ENCODE data around the gene ZNF618.

ZNF618 gene

DNA sequence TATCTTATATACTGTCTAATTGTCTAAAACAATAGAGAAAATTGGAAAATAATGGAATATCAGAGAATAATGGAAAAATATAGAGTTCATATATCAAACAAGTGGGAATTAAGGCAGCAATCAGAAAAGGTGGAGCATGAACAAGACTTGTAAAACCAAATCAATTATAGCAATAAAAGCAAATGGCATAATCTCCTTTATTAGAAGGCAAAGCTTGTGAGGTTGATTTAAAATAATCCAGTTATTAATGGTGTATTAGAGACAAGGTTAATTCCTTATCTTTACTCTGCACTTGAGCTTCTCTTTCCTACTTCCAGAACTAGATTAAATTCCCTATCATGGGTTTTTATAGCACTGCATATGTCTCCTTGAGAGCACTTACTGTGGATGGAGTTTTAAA, 137.9 kb downstream of the ZNF618 start:
- H3K36me3 ChIP-seq (ENCODE audit: insufficient read depth, low read length): no peaks in the 10 kb centered on the region

DNA sequence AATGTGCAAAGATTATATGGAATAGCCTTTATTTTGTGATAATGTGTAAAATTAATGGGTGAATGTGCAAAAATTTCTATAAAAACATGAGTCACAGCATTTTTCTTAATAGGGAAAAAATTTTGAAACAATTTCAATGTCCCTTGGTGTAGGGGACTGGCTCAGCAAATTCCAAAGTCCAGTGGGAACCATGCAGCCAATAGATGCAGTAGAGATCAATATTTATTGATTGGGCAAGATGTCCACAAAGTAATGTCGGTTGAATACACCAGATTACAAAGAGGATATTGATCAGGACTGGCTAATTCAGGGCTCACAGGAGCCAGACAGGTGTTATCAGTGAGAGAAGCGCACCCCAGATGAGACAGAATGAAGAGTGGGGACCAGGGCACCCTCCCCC, 139.5 kb downstream of the ZNF618 start:
- H3K36me3 ChIP-seq (ENCODE audit: insufficient read depth, low read length): no peaks in the 10 kb centered on the region
- no peak for ATAC-seq (ENCODE audit: insufficient read depth, low read depth)
- no peaks in the 10 kb centered on the region for H3K79me2 ChIP-seq (ENCODE audit: insufficient read depth, low read length)
- TF ChIP-seq, protein P1, sequence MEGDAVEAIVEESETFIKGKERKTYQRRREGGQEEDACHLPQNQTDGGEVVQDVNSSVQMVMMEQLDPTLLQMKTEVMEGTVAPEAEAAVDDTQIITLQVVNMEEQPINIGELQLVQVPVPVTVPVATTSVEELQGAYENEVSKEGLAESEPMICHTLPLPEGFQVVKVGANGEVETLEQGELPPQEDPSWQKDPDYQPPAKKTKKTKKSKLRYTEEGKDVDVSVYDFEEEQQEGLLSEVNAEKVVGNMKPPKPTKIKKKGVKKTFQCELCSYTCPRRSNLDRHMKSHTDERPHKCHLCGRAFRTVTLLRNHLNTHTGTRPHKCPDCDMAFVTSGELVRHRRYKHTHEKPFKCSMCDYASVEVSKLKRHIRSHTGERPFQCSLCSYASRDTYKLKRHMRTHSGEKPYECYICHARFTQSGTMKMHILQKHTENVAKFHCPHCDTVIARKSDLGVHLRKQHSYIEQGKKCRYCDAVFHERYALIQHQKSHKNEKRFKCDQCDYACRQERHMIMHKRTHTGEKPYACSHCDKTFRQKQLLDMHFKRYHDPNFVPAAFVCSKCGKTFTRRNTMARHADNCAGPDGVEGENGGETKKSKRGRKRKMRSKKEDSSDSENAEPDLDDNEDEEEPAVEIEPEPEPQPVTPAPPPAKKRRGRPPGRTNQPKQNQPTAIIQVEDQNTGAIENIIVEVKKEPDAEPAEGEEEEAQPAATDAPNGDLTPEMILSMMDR (IDR thresholded peaks at IDR 0.05; ENCODE audit: borderline replicate concordance, extremely low read depth, low read length, poor library complexity, severe bottlenecking): no peak
- no peak for TF ChIP-seq EZH2 (IDR thresholded peaks at IDR 0.05; ENCODE audit: borderline replicate concordance, low read depth, low read length, severe bottlenecking)
- H3K9ac ChIP-seq (ENCODE audit: low read depth, low read length): no peak overlapping the region
- no peak overlapping the region for H3K4me3 ChIP-seq (ENCODE audit: low read depth in 1 of 2, low read length in 2 of 2)
- DNase-seq: no peak
- no peaks in the 10 kb centered on the region for H3K4me1 ChIP-seq (ENCODE audit: insufficient read depth, low read length)
- H3K9me3 ChIP-seq (ENCODE audit: insufficient read depth, low read length, severe bottlenecking): no peaks in the 10 kb centered on the region
- H3K27ac ChIP-seq (ENCODE audit: low read length): no peak overlapping the region
- no peaks in the 10 kb centered on the region for H3K27me3 ChIP-seq (ENCODE audit: insufficient read depth, low read length, poor library complexity)
- no peaks in the 10 kb centered on the region for H4K20me1 ChIP-seq (ENCODE audit: insufficient read depth, low read length)
- no peak overlapping the region for H2AFZ ChIP-seq (ENCODE audit: low read depth, low read length)
- no peak overlapping the region for H3K4me2 ChIP-seq (ENCODE audit: insufficient read depth, low read length)

More for the DNA sequence above, 137.9 kb downstream of the ZNF618 start:
- no peak overlapping the region for H3K9ac ChIP-seq (ENCODE audit: low read depth, low read length)
- no peak for DNase-seq
- H3K4me1 ChIP-seq (ENCODE audit: insufficient read depth, low read length): no peaks in the 10 kb centered on the region
- no peak overlapping the region for H3K4me2 ChIP-seq (ENCODE audit: insufficient read depth, low read length)
- ATAC-seq (ENCODE audit: insufficient read depth, low read depth): no peak
- no peak overlapping the region for H2AFZ ChIP-seq (ENCODE audit: low read depth, low read length)
- H3K27me3 ChIP-seq (ENCODE audit: insufficient read depth, low read length, poor library complexity): no peaks in the 10 kb centered on the region
- no peak overlapping the region for H3K4me3 ChIP-seq (ENCODE audit: low read depth in 1 of 2, low read length in 2 of 2)
- H3K27ac ChIP-seq (ENCODE audit: low read length): no peak overlapping the region
- TF ChIP-seq, protein P1 (IDR thresholded peaks at IDR 0.05; ENCODE audit: borderline replicate concordance, extremely low read depth, low read length, poor library complexity, severe bottlenecking): no peak
- no peak for TF ChIP-seq EZH2 (IDR thresholded peaks at IDR 0.05; ENCODE audit: borderline replicate concordance, low read depth, low read length, severe bottlenecking)
- no peaks in the 10 kb centered on the region for H3K79me2 ChIP-seq (ENCODE audit: insufficient read depth, low read length)
- H4K20me1 ChIP-seq (ENCODE audit: insufficient read depth, low read length): no peaks in the 10 kb centered on the region
- no peaks in the 10 kb centered on the region for H3K9me3 ChIP-seq (ENCODE audit: insufficient read depth, low read length, severe bottlenecking)

DNA sequence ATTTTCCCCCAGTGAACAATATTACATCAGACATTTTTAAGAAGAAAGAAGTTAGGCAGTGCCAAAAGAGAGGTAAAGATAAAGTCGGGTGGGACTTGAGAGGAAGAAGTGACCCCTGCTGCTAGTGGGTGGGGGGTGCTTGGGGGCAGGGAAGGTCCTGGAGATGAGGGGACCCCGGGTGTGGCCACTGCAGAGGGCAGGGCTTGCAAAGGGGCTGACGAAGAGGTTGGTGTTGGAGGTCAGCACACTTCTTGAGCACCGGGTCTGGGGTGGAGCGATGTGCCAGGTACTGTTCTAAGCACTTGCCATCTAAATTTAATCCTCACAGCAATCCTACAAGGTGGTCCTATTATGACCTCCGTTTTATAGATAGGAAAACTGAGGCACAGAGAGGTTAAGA, 140.0 kb downstream of the ZNF618 start:
- H3K9me3 ChIP-seq (ENCODE audit: insufficient read depth, low read length, severe bottlenecking): no peaks in the 10 kb centered on the region
- TF ChIP-seq, protein P1 (IDR thresholded peaks at IDR 0.05; ENCODE audit: borderline replicate concordance, extremely low read depth, low read length, poor library complexity, severe bottlenecking): no peak
- no peak for TF ChIP-seq EZH2 (IDR thresholded peaks at IDR 0.05; ENCODE audit: borderline replicate concordance, low read depth, low read length, severe bottlenecking)
- H3K4me3 ChIP-seq (ENCODE audit: low read depth in 1 of 2, low read length in 2 of 2): no peak overlapping the region
- H3K27ac ChIP-seq (ENCODE audit: low read length): no peak overlapping the region
- H3K4me1 ChIP-seq (ENCODE audit: insufficient read depth, low read length): no peaks in the 10 kb centered on the region
- H3K79me2 ChIP-seq (ENCODE audit: insufficient read depth, low read length): no peaks in the 10 kb centered on the region
- H2AFZ ChIP-seq (ENCODE audit: low read depth, low read length): no peak overlapping the region
- no peak overlapping the region for H3K4me2 ChIP-seq (ENCODE audit: insufficient read depth, low read length)
- H3K36me3 ChIP-seq (ENCODE audit: insufficient read depth, low read length): no peaks in the 10 kb centered on the region
- H4K20me1 ChIP-seq (ENCODE audit: insufficient read depth, low read length): no peaks in the 10 kb centered on the region
- DNase-seq (no peak), ATAC-seq (ENCODE audit: insufficient read depth, low read depth) (no peak)
- H3K27me3 ChIP-seq (ENCODE audit: insufficient read depth, low read length, poor library complexity): no peaks in the 10 kb centered on the region
- no peak overlapping the region for H3K9ac ChIP-seq (ENCODE audit: low read depth, low read length)
